DOHH2 (cell line): ENCODE results near the gene TRAPPC4.

ENCODE experiments used
- EZH2phosphoT487 ChIP-seq: fragments of 200-600 bp; sonication (generic); IDR thresholded peaks from 2 replicates; pipeline ENCODE4 v1.6.1; 2017; ENCODE audit warnings: borderline replicate concordance, mild to moderate bottlenecking, antibody characterized with exemption, low read length, moderate library complexity, mixed read lengths
- TF ChIP-seq, protein P1 (sequence below): fragments of 200-600 bp; sonication (generic); IDR thresholded peaks from one replicate; pipeline ENCODE4 v1.5.1; 2014; ENCODE audit warnings: antibody characterized with exemption, mild to moderate bottlenecking, low read depth, low read length; ENCODE audit not compliant: poor library complexity, severe bottlenecking

DNA sequence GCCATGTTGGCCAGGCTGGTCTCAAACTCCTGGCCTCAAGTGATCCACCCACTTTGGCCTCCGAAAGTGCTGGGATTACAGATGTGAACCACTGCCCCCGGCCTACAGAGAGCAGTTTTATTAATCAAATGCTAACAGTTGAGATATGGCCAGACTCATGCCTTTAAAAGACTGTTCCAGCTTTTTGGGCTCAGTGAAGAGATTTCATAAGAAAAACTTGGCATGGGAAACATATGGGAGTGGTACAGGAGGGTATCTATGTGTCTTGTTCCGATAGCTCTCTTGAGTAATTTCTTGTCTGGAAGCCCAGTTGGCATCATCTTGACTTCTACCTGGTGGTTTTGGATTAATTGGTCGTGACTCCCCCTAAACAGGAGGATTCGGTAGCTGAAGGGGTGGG, 20.3 kb downstream of the TRAPPC4 start:
- TF ChIP-seq, protein P1, sequence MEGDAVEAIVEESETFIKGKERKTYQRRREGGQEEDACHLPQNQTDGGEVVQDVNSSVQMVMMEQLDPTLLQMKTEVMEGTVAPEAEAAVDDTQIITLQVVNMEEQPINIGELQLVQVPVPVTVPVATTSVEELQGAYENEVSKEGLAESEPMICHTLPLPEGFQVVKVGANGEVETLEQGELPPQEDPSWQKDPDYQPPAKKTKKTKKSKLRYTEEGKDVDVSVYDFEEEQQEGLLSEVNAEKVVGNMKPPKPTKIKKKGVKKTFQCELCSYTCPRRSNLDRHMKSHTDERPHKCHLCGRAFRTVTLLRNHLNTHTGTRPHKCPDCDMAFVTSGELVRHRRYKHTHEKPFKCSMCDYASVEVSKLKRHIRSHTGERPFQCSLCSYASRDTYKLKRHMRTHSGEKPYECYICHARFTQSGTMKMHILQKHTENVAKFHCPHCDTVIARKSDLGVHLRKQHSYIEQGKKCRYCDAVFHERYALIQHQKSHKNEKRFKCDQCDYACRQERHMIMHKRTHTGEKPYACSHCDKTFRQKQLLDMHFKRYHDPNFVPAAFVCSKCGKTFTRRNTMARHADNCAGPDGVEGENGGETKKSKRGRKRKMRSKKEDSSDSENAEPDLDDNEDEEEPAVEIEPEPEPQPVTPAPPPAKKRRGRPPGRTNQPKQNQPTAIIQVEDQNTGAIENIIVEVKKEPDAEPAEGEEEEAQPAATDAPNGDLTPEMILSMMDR = no peak
- no peak for TF ChIP-seq EZH2phosphoT487
